Choroid plexus epithelial cell (primary cell): ENCODE results near the gene GJA10.
"Not testable (repeated sequence)": the region's sequence is repeated elsewhere in the genome, so short reads cannot be mapped to it uniquely, and the experiment has no call there.

Experiments used
- DNase-seq: peaks from one replicate; pipeline ENCODE4 v3.0.0-alpha.2; 2010; ENCODE audit warnings: low read depth
- H3K4me3 ChIP-seq: 2 replicates; pipeline ENCODE4 v1.5.1; 2011; ENCODE audit warnings: low read depth, mild to moderate bottlenecking, control low read depth, low read length, moderate library complexity
- CTCF ChIP-seq: conservative IDR thresholded peaks from 2 replicates; pipeline ENCODE4 v1.5.1; 2011; ENCODE audit warnings: low read depth, mild to moderate bottlenecking, control low read depth, inconsistent platforms, low read length, moderate library complexity

The GJA10 gene

GRCh38 chr6:89894169-89894568 lies at the start of gene GJA10:
GJA10 (plus strand) TSS chr6:89894469; CDS start chr6:89894469, 0 bp downstream.
- DNase-seq: no peak
- TF ChIP-seq CTCF: no peak
- no peak within 1 kb of the TSS for H3K4me3 ChIP-seq

- not testable (repeated sequence) for H3K4me3 ChIP-seq, DNase-seq
These were observed 46.8 kb upstream of the GJA10 start for GRCh38 chr6:89847513-89847912.

- H3K4me3 ChIP-seq: no peak overlapping the region
- TF ChIP-seq CTCF: no peak
- DNase-seq: peak; percentile 64
These were observed 41.2 kb upstream of the GJA10 start for GRCh38 chr6:89853068-89853467.

GRCh38 chr6:89858041-89858440 lies 36.2 kb upstream of the GJA10 start:
- no peak overlapping the region for H3K4me3 ChIP-seq
- TF ChIP-seq CTCF: no peak
- DNase-seq: no peak

GRCh38 chr6:89859744-89860143 lies 34.5 kb upstream of the GJA10 start:
- H3K4me3 ChIP-seq: no peak overlapping the region
- no peak for TF ChIP-seq CTCF
- DNase-seq: no peak

- no peak for TF ChIP-seq CTCF
- no peak for DNase-seq
- H3K4me3 ChIP-seq: no peak overlapping the region
These were observed 32.0 kb upstream of the GJA10 start for GRCh38 chr6:89862273-89862672.

GRCh38 chr6:89862698-89863097 lies 31.6 kb upstream of the GJA10 start:
- DNase-seq: no peak
- H3K4me3 ChIP-seq: no peak overlapping the region
- TF ChIP-seq CTCF: no peak
